Activated CD4-positive, alpha-beta T cell treated with anti-CD3 and anti-CD28 coated beads for 24 hours (primary cell): ENCODE results near the gene LIFR.
"Not testable (repeated sequence)": the region's sequence is repeated elsewhere in the genome, so short reads cannot be mapped to it uniquely, and the experiment has no call there.

Experiments used
- DNase-seq, 2 donors: peaks; one replicate each; pipeline ENCODE4 v3.0.0-alpha.2; 2020; ENCODE audit warnings: low read depth in 2 of 2

Gene LIFR

GRCh38 chr5:38582293-38582974 lies 26.0 kb upstream of the LIFR start:
- DNase-seq: no peak

DNA sequence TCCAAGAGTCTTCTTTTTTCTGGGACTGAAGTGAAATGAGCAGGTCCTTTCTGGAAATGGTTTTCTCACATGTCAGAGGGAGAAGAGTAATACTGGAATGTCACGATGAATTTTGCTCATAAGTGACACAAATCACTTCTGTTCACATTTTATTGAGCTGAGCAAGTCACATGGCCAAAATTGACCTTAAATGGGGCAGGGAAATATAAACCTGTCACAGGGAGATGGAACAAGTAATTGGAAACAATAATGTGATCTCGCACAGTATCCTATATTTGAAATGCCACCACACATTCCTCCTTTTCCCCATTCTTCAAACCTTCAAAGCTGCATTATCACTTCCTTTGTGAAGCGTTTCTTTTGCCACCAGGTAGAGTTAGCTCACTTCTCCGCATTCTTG lies 25.2 kb upstream of the LIFR start:
- DNase-seq: no peak

DNA sequence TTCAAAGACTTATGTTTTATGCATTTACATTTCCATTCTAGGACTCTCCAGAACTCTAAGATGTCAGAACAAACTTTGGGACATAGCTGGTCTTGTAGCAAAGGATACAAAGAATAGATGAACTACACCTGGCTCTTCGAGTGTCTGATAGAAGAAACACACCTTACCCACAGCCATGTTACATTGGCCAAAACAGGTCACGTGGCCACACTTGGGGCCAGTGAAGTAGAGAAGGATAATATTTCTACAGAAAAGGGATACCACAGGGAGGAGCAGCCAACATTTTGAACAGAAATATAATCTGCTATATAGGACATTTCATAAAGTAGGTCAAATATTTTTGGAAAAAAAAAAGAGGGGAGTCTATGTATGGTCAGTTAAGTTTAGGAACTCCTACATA lies 22.7 kb upstream of the LIFR start:
- no peak for DNase-seq

DNA sequence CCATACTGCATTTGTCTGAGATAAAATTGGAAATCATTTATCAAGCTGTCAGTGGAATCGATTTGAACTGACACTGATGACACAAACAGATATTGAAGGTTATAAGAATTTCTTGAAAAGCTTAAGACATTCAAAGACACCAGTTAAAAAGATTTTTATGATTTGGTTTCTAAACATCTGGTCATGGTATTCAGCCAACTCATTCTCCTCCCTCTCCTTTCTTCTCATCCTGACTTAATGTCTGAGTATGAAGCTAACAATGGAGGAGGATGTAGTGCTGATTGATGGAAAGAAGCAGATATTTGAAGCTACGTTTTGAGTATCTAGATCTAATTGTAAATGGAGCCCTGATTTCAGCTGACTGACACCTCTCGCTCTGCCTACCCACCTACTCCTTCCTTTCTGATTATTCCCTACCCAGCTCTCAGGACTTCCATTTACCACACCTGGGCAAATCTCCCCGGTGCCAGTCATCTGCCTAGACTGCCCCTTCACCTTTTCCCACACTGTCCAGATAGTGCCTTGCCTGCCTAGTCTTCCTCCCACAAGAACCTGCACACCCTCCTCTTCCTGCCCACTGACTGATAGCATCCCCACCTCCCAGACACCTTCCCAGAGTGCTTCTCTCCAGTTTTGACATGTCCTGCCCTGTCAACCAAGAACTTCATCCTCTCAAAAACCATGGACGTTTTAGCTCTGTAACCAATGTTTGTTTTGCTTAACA lies 20.7 kb upstream of the LIFR start:
- DNase-seq: no peak

GRCh38 chr5:38576442-38576841 lies 20.0 kb upstream of the LIFR start:
- DNase-seq: no peak

- DNase-seq: no peak
These were observed 19.0 kb upstream of the LIFR start for GRCh38 chr5:38575476-38575875.

GRCh38 chr5:38574009-38574408 lies 17.6 kb upstream of the LIFR start:
- DNase-seq: no peak

GRCh38 chr5:38573521-38573920 lies 17.1 kb upstream of the LIFR start:
- DNase-seq: no peak

- no peak for DNase-seq
These were observed 12.7 kb upstream of the LIFR start for GRCh38 chr5:38569180-38569579.

- not testable (repeated sequence) for DNase-seq
These were observed 10.9 kb upstream of the LIFR start for GRCh38 chr5:38567306-38567705.

- DNase-seq: no peak
These were observed 7.2 kb upstream of the LIFR start for GRCh38 chr5:38563624-38564023.

DNA sequence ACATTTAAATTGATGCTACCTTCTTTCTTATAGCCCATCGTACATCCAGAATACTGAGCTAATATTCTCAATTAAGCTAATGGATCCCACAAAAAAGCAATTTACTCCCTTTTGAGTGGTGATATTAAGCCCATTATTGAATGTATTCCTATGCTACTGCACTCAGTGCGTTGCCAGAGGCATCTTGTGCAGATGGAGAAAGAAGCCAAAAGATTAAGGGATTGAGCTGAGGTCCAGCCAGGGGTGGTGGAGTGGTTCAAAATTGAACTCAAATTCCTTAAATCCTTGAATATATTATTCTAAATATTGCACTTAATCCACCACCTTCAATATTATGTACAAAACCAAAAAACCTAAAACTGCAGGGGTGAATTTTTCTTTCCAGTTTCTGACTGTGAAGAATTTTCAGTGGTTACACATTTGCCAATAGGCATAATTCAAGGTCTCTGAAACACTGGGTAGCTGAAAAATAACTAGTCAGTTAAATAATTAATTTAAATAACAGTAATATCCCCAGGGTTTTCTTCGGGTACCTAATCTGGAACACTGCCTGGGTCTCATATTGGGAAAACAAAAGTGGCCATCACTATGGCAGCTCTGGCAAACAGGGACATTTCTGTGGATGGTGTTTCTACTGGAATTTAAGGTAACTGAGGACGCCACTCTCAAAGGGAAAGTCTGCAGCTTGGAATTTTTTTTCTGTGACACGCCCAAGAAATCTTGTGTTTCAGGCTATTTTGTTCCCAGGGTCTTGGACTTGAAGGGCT lies 6.2 kb upstream of the LIFR start:
- no peak for DNase-seq

DNA sequence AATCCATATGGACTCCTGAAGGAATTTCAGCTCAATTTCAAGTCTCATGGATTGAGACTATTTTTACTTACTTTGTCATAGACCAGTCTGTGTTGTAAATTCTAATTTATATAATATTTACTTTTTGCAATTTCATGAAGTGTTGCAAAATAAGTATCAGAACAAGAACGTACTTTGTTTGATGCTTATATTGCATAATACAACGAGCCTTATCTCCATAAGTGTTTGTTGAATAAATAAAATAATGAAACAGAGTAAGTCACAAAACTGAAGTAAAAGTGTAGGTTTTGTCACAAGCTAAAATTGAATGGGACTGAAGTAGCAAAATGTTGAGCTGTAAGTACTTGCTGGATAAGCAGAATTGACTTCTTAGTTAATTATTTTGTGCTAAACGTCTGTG lies 3.0 kb upstream of the LIFR start:
- no peak for DNase-seq

DNA sequence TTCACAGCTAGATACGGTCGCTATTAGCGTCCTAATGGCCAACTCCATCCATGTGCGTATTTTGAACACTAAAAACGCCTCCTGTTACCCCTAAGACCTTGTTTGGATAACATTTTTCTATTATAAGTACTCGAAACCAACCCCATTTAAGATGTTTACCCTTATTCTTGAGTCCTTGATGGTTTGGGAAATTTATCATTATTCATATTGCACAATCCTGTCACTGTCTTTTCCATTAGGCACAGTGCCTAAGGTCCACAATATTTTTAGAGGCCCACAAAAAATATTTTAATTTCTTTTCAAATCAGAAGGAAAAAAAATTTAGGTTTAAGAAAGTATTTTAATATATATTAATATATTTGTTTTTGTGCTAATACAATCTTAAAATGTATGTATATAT lies 1.3 kb upstream of the LIFR start:
- no peak for DNase-seq

DNA sequence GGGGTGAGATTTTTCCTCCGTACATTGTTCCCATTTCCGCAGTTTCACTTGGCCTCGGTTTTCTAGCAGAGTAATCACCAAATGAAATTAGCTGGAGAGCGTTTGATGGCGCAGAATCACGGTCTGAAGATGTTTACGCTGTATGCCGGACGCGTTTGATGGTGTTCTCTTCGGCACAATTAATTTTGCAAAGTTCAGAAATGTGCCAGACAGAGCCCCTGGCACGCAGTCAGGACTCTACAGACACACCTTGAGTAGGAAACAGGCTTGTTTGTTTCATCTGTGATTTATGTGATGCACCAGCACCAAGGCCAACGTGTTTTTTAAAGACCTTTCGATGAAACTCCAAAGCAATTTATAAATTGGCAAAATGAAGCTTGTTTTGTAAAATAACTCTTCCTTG lies 863 bp upstream of the LIFR start:
- no peak for DNase-seq

DNA sequence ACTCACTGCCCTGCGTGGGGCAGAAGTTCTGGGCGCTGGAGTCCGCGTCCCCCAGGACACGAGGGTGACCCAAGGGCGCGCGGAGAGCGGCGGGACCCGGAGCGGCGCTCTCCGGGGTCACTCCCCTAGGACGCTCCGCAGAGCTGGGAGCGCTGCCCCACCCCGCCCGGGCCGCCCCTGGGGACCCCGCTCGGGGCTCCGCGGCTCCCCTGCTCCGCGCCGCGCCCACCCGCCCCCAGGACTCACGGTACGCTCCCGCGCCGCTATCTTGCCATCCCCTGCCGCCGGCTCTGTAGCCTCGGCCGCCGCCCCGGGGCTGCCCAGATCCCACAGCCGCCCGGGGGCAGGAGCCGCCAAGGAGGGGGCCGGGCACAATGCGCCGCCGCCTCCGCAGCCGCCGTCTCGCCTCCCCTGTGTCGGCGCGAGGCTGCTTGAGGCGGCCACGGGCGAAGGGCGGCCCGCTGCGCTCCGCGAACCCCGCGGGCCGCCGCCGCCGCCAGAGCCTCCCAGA lies 303 bp downstream of the LIFR start:
- DNase-seq: no peak

- DNase-seq: no peak
These were observed 925 bp downstream of the LIFR start for GRCh38 chr5:38555354-38556087.

- no peak for DNase-seq
These were observed 1.6 kb downstream of the LIFR start for GRCh38 chr5:38554861-38555260.

- no peak for DNase-seq
These were observed 2.0 kb downstream of the LIFR start for GRCh38 chr5:38554403-38554802.

GRCh38 chr5:38553001-38553521 lies 3.4 kb downstream of the LIFR start:
- no peak for DNase-seq
